Embryonic facial prominence (tissue), 1 donor: ENCODE data around the gene DTNB.

Experiments used
- DNase-seq: peaks from one replicate; pipeline ENCODE4 v3.0.0-alpha.2; 2016; ENCODE audit errors: extremely low spot score

The DTNB gene

DNA sequence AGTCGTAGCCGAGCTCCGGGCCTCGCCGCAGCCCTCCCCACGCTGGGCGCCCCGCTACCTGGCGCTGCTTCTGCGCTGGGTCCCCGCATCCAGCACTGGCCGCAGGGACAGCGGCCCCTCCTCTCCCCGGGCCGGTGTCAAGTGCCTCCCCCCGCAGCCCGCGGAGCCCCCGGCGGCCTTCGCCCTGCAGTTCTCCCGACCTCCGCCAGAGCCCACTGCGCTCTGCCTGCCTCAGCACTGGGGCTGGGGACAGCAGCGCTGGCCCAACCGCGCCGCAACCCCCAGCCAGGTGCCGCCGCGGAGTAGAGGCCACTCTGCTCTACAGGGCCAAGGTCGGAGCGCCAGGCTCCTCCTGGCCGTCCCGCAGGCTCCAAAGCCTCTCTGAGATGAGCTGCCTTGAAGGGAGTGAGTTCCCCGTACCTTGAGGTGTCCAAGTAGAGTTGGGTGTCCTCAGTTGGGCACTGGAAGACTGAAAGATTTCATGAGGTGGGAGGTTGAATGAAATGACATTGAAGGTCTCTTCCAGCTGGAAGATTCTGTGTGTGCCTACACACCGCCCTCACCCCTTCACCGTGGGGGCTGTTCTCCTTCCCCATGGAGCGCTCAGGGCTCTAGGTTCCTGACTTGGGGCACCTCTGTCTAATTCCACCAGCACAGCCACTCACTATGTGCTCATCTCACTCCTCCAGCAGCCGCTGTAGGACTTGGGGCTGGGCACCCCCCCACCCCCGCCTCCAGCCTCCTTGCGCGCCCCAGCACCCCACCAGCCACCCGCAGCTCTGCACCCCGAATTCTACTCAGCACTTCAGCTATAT, 330.8 kb downstream of the DTNB start:
- peak; percentile 46 for DNase-seq

GRCh38 chr2:25341753-25342371, 331.5 kb downstream of the DTNB start, which contains the start of gene DNMT3A:
Gene DNMT3A, minus strand, starts transcription at chr2:25341925. Its CDS starts 27,941 bp downstream, at chr2:25313984.
- DNase-seq, result peak; percentile 67

- DNase-seq, result no peak
Observed at GRCh38 chr2:25341011-25341727, 332.2 kb downstream of the DTNB start.

DNA sequence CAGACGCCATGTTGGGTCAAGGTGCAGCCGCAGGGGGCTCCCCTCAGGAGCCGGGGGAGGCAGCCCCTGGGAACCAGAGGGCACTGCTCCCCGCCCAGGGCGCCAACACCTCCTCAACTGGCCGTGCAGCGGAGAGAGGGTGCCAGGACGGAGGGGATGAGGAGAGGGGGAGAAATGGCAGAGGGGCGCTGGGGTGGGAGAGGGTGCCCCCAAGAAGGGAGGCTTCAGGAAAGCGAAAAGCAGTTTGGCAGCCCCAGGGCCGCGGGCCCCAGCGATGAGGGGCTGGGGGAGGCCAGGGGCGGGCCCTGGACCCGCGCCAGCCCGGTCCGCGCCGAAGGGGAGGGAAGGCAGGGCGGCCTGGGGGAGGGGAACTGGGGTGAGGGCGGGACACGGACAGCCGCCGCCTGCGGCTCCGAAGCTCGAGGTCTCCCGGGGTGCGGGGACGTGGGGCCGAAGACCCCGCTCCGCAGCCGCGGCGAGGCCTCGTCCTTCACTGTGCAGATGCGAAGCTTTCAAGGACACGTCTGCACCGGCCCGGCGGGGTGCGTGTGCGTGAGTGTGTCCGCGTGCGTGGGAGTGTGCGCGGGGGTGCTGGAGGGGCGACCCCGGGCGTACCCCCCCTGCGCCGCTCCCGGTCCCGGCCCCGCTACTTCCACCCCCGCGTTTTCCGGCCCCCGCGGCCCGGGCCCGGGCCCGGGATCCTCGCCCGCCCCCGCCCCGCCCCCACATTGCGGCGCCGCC, 333.0 kb downstream of the DTNB start:
- DNase-seq, result no peak

DNA sequence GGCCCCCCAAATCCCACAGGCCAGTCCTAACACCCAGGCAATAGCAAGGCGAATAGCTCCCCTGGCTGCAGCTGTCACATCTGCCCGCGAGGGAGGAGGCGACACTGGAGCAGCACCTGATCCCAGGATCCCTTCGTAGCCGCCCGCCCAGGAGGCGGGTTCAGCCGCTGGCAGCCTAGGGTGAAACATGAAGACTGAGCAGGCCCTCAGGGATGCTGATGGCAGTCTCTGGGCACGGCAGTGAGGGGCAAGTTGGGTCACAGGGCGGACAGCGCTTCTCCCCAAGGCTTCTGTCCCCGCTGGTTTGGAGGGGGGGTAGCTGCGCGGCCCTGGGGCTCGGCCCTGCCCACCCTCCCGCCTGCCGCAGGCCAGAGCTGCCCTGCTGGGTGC, 333.6 kb downstream of the DTNB start:
- no peak for DNase-seq

DNA sequence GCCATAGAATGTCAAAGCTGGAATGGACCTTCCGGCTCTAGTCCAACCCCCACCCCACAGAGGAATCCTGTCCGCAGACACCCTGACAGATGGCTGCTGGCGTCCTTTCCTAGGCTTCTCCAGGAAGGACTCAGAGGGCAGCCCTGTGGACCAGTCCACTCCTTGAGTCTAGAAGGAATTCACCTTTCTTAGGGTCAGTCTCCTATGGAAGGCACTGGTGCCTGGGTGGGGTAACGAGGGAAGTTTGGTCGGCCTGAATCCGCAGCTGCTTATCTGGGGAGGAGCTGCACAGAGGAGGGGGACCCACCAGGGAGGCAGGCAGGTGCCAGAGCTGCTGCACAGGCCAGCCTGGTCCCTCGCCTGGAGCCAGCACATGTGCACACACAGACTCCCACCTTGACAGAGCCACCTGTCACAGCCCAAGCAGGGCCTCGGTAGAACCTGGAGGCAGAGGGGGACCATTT, 334.1 kb downstream of the DTNB start:
- no peak for DNase-seq

DNA sequence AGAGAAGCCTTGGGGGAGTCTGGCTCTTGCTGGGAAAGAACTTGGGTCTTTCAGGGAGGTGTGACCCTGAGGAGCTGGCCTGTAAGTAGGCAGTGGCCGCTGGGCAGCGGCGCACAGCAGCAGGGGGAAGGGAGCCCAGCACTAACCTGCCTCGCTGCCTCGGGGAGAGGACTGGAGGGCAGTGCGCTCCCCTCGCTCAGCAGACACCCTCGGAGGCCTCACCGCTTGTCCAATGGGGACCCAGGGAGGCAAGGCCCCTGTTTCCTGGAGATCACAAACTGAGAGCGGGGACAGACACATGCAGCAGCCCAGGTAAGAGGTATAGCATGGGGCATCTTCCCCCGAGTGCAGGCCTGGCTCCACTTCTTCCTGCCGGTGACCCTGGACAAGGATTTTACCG, 335.0 kb downstream of the DTNB start:
- DNase-seq, result no peak

GRCh38 chr2:25337891-25338290, 335.5 kb downstream of the DTNB start:
- DNase-seq, result no peak

DNA sequence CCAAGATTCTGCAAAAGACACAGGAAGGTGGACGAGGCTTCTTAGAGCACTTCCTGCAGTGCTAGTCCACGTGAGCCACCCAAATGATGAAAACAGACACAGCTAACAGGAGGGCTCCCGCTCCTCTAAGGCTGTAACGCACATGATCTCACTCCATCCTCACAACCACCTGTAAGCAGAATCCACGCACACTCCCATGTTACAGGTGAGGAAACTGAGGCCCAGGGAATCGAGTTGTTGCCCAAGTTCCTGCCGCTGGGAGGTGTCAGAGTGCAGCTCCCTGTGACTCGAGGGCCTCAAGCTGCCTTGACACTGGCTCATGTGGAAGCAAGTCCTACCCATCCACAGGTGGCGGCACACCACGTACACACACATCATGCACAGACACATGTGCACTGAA, 336.1 kb downstream of the DTNB start:
- no peak for DNase-seq

DNA sequence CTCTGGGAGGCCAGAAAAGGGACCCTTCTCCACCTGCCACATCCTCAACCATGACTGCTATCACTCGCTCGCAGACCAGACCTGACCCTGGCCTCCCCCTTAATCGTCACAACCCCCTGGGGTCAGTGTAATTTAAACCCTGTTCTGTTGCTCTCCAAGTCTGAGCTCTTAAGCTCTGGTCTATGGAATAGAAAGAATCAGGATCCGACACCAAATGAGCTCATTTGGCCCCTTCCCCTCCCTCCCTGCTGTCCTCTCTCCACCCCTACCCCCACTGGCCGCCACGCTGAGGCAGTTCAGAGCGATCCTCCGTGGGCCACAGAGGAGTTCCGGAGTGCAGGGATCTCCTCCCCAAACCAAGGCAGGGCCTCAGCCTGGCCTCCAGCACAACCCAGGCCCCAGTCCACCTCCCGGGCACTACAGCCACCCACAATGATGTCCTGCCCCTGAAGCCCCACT, 337.0 kb downstream of the DTNB start:
- DNase-seq, result no peak

DNA sequence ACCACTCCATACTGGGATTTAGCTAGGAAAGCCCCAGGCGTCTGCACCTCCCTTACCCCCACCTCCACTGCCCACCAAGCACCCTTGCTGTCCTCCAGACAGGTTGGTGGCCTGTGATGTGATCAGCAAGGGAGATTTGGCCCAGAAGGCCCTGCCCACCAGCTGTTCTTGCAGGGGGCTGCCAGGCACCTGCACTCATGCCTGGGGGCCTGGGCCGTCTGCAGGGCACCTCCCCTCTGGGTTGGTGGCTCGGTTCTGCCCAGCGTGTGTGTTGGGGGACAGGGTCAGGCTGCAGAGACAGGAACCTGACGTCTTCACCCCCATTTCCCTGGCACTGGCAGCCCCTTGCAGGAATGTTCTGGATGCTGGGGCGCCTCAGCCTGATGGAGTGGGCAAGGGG, 337.4 kb downstream of the DTNB start:
- no peak for DNase-seq

DNA sequence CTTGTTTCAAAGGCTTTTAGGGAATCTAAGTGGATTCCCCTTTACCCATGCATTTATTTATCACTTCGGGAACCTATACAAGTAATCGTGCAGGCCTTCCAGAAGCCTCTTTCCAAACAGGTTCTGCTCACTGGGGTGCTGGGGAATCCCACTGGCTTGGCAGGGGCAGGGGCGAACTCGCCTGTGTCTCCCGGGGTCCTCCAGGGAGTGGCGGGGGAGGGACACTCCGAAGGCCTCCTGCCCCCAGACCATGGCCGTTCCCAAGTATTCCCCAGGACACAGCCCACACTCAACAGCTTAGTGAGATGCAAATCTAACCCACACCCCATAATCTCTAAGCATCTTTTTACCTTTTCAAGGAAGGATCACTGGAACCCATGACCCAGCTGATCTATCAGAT, 338.2 kb downstream of the DTNB start:
- DNase-seq, result no peak

- no peak for DNase-seq
Observed at GRCh38 chr2:25334482-25334881, 338.9 kb downstream of the DTNB start.

DNA sequence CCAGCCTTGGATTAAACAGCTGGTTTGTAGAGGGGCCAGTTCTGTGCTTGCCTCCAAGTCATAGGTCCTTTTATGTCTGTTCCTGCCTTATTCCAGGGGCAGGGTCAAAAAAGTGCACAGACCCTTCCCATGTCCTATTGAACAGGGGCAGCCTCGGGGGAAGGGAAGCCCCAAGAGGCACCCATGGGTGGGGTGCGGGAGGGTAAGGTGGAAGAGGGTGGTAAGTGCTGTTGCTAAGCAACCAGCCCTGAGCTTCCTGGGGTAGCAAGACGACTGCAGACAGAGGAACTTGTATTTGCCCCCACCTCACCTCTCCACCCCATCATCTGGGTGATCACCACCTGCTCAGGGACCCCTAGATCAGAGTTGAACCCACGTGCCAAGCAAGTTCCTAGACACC, 339.4 kb downstream of the DTNB start:
- DNase-seq, result no peak

- no peak for DNase-seq
Observed at GRCh38 chr2:25332571-25332970, 340.8 kb downstream of the DTNB start.

DNA sequence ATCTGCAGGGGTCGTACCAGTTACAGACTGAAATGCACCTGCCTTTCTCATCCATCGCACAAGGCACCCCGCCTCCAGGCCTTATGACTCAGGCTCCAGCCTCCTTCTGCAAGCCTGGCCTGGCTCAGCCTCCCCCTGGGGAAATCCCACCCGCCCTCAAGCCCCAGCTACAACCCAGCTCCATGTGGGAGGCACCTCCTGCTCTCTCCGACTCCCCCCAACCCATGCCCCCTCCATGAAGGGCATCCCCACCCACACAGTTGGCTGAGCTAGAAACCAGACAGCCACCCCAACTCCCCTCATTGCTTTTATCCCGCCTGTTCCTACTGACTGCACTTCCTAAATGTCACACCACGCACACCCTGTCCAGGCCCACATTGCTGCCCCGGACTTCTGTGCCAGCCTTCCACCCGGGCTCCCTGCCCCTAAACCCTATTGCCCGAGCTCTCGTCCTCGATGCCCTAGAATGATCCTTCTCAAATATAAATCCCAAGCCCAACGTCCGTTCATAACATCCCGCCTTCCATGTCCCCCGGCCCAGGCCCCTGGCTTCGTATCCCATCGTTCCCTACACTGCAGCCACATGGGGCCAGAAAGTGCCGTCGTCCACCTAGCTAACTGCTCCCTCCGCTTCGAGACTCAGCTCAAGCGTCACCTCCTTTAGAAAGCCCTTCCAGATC, 341.6 kb downstream of the DTNB start:
- no peak for DNase-seq

DNA sequence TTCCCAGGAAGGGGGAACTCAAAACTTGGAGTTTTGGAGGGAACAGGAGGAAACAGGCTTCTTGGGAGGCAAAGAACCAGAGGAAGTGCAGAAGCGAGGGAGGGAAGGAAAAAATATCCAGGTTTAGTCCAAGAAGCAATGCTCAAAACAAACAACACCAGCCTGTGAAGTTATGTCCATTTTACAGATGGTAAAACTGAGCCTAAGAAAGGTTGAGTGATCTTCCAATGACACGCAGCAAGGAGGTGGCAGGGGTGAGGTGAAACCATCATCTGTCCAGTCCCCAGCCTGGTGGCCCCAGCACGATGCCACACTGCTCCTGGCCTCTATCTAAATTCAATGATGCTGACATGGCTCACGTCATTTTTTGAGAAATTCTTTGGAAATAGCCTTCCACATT, 342.4 kb downstream of the DTNB start:
- DNase-seq, result no peak

GRCh38 chr2:25330273-25330672, 343.1 kb downstream of the DTNB start:
- no peak for DNase-seq

- no peak for DNase-seq
Observed at GRCh38 chr2:25328152-25329085, 345.0 kb downstream of the DTNB start.
